PC-9 (cell line): Measurements from ENCODE around the gene IL16.

Experiments
- EZH2 ChIP-seq: fragments of 200-600 bp; sonication (generic); IDR thresholded peaks from 2 replicates; pipeline ENCODE4 v1.8.0; 2017; ENCODE audit warnings: antibody characterized with exemption, low read depth
- TF ChIP-seq, protein P1 (sequence below): fragments of 200-600 bp; sonication (generic); conservative IDR thresholded peaks from 2 replicates; pipeline ENCODE4 v1.6.1; 2017; ENCODE audit warnings: mixed run types, antibody characterized with exemption, mild to moderate bottlenecking, moderate library complexity

GRCh38 chr15:81358248-81358647, 161.6 kb downstream of the IL16 start:
- TF ChIP-seq EZH2: no peak
- TF ChIP-seq, protein P1, sequence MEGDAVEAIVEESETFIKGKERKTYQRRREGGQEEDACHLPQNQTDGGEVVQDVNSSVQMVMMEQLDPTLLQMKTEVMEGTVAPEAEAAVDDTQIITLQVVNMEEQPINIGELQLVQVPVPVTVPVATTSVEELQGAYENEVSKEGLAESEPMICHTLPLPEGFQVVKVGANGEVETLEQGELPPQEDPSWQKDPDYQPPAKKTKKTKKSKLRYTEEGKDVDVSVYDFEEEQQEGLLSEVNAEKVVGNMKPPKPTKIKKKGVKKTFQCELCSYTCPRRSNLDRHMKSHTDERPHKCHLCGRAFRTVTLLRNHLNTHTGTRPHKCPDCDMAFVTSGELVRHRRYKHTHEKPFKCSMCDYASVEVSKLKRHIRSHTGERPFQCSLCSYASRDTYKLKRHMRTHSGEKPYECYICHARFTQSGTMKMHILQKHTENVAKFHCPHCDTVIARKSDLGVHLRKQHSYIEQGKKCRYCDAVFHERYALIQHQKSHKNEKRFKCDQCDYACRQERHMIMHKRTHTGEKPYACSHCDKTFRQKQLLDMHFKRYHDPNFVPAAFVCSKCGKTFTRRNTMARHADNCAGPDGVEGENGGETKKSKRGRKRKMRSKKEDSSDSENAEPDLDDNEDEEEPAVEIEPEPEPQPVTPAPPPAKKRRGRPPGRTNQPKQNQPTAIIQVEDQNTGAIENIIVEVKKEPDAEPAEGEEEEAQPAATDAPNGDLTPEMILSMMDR: no peak
